NCI-H1092 treated with DMSO at 0.1 percent for 48 hours (cell line): Measurements from ENCODE around the gene YLPM1.
"Not testable (repeated sequence)": the region's sequence is repeated elsewhere in the genome, so short reads cannot be mapped to it uniquely, and the experiment has no call there.

Experiments
- DNase-seq: peaks from one replicate; lab custom pipeline; 2025; lab: John Stamatoyannopoulos, UW

Gene YLPM1

GRCh38 chr14:74762917-74763802 lies at the start of gene YLPM1:
TSS of gene YLPM1 (plus strand) at chr14:74763316. CDS start at chr14:74763490, 174 bp downstream.
- peak; percentile 99 for DNase-seq

- no peak for DNase-seq
Measured at GRCh38 chr14:74713395-74713735, 49.8 kb upstream of the YLPM1 start.

- DNase-seq, result no peak
Measured at GRCh38 chr14:74720526-74720925, 42.6 kb upstream of the YLPM1 start.

GRCh38 chr14:74723134-74723533 lies 40.0 kb upstream of the YLPM1 start:
- no peak for DNase-seq

GRCh38 chr14:74732387-74732786 lies 30.7 kb upstream of the YLPM1 start:
- DNase-seq, result no peak

- no peak for DNase-seq
Measured at GRCh38 chr14:74733221-74733620, 29.9 kb upstream of the YLPM1 start.

- DNase-seq, result no peak
Measured at GRCh38 chr14:74735125-74735524, 28.0 kb upstream of the YLPM1 start.

- no peak for DNase-seq
Measured at GRCh38 chr14:74737753-74738325, 25.3 kb upstream of the YLPM1 start.

GRCh38 chr14:74739293-74740030 lies 23.7 kb upstream of the YLPM1 start:
- no peak for DNase-seq

- DNase-seq, result no peak
Measured at GRCh38 chr14:74747237-74747636, 15.9 kb upstream of the YLPM1 start.

GRCh38 chr14:74754157-74754556 lies 9.0 kb upstream of the YLPM1 start:
- DNase-seq, result no peak

GRCh38 chr14:74754899-74755298 lies 8.2 kb upstream of the YLPM1 start:
- no peak for DNase-seq

GRCh38 chr14:74756326-74756725 lies 6.8 kb upstream of the YLPM1 start:
- DNase-seq, result no peak

- not testable (repeated sequence) for DNase-seq
Measured at GRCh38 chr14:74758505-74758904, 4.6 kb upstream of the YLPM1 start.

- DNase-seq, result no peak
Measured at GRCh38 chr14:74763803-74764531, 851 bp downstream of the YLPM1 start.

GRCh38 chr14:74765721-74766120 lies 2.6 kb downstream of the YLPM1 start:
- no peak for DNase-seq

GRCh38 chr14:74771399-74771798 lies 8.3 kb downstream of the YLPM1 start:
- no peak for DNase-seq

GRCh38 chr14:74784634-74785033 lies 21.5 kb downstream of the YLPM1 start:
- no peak for DNase-seq

- DNase-seq, result no peak
Measured at GRCh38 chr14:74785056-74785613, 22.0 kb downstream of the YLPM1 start.

GRCh38 chr14:74786796-74787315 lies 23.7 kb downstream of the YLPM1 start:
- DNase-seq, result no peak

- no peak for DNase-seq
Measured at GRCh38 chr14:74792249-74793039, 29.3 kb downstream of the YLPM1 start.
